Lower leg skin (tissue), 3 donors: ENCODE results near the gene FNIP1.

Experiments
- CTCF ChIP-seq, 3 donors: fragments of 450-650 bp; IDR thresholded peaks; one replicate each; pipeline ENCODE4 v1.5.1; 2016; ENCODE audit warnings: antibody characterized with exemption in 3 of 3, mild to moderate bottlenecking in 3 of 3, moderate library complexity in 2 of 3
- POLR2A ChIP-seq, 2 donors: fragments of 450-650 bp; IDR thresholded peaks; one replicate each; pipeline ENCODE4 v1.6.1; 2016 to 2017; ENCODE audit warnings: antibody characterized with exemption in 2 of 2, mild to moderate bottlenecking in 1 of 2, moderate library complexity in 1 of 2

GRCh38 chr5:131794586-131794985, 2.2 kb downstream of the FNIP1 start:
- no peak for TF ChIP-seq CTCF (IDR thresholded peaks at IDR 0.05)
- TF ChIP-seq POLR2A (IDR thresholded peaks at IDR 0.05): no peak
